LoVo (cell line): Measurements from ENCODE around the gene NKTR.
"Not testable (repeated sequence)": the region's sequence is repeated elsewhere in the genome, so short reads cannot be mapped to it uniquely, and the experiment has no call there.

Experiments
- DNase-seq: peaks from one replicate; pipeline ENCODE4 v3.0.0-alpha.2; 2016; ENCODE audit warnings: low spot score

NKTR gene

GRCh38 chr3:42600111-42600957, at the start of gene NKTR:
NKTR (plus strand) TSS chr3:42600686; CDS start chr3:42601007, 321 bp downstream.
- peak; percentile 98 for DNase-seq

- no peak for DNase-seq
Observed at GRCh38 chr3:42552830-42553229, 47.7 kb upstream of the NKTR start.

- DNase-seq, result no peak
Observed at GRCh38 chr3:42556089-42556632, 44.3 kb upstream of the NKTR start.

- DNase-seq, result not testable (repeated sequence)
Observed at GRCh38 chr3:42556817-42557216, 43.7 kb upstream of the NKTR start.

- DNase-seq, result no peak
Observed at GRCh38 chr3:42557854-42558253, 42.6 kb upstream of the NKTR start.

GRCh38 chr3:42562047-42562907, 38.2 kb upstream of the NKTR start:
- DNase-seq, result no peak

- DNase-seq, result no peak
Observed at GRCh38 chr3:42569593-42570142, 30.8 kb upstream of the NKTR start.

- DNase-seq, result peak; percentile 25
Observed at GRCh38 chr3:42572278-42572677, 28.2 kb upstream of the NKTR start.

GRCh38 chr3:42575137-42575741, 25.2 kb upstream of the NKTR start:
- DNase-seq, result no peak

GRCh38 chr3:42578054-42578453, 22.4 kb upstream of the NKTR start:
- DNase-seq, result no peak

- not testable (repeated sequence) for DNase-seq
Observed at GRCh38 chr3:42579346-42579745, 21.1 kb upstream of the NKTR start.

- DNase-seq, result no peak
Observed at GRCh38 chr3:42581400-42581708, 19.1 kb upstream of the NKTR start.

- DNase-seq, result peak; percentile 94
Observed at GRCh38 chr3:42581709-42582473, 18.6 kb upstream of the NKTR start, which contains the start of gene SEC22C. SEC22C (minus strand) TSS chr3:42581967; CDS start chr3:42569046, 12,921 bp downstream.

- no peak for DNase-seq
Observed at GRCh38 chr3:42582474-42583070, 17.9 kb upstream of the NKTR start.

GRCh38 chr3:42588625-42589024, 11.9 kb upstream of the NKTR start:
- no peak for DNase-seq

GRCh38 chr3:42589382-42590109, 10.9 kb upstream of the NKTR start:
- no peak for DNase-seq

GRCh38 chr3:42590989-42591756, 9.3 kb upstream of the NKTR start:
- no peak for DNase-seq

- no peak for DNase-seq
Observed at GRCh38 chr3:42591811-42592210, 8.7 kb upstream of the NKTR start.

GRCh38 chr3:42593635-42594034, 6.9 kb upstream of the NKTR start:
- DNase-seq, result no peak
